Calu3 (cell line): Measurements from ENCODE around the gene CLDN16. TPM values are rescaled to one million over a fixed set of nuclear protein-coding genes. Genes with fewer than 3 reads are reported as not detected.

Experiments used
- BruUV-seq: library from RNA; stranded (reverse); fragments of 400-500 nt; replicated peaks from 2 replicates; lab custom pipeline; 2021; lab: Mats Ljungman, UMichigan
- CTCF ChIA-PET: fragments of 300-600 bp; sonication (Branson Sonifier 250); formaldehyde crosslinking; loops from one replicate; lab custom pipeline; 2022; ENCODE audit warnings: antibody characterized with exemption; lab: Charles Lee
- DNase-seq: peaks from one replicate; pipeline ENCODE4 v3.0.0; 2022
- H3K27ac Mint-ChIP-seq: one replicate; pipeline ENCODE4 v1.8.0; 2022; ENCODE audit warnings: mixed read lengths; ENCODE audit not compliant: unreplicated experiment
- H3K27me3 Mint-ChIP-seq: one replicate; pipeline ENCODE4 v1.8.0; 2022; ENCODE audit warnings: mixed read lengths; ENCODE audit not compliant: unreplicated experiment
- H3K36me3 Mint-ChIP-seq: one replicate; pipeline ENCODE4 v1.8.0; 2022; ENCODE audit warnings: mild to moderate bottlenecking, moderate library complexity, mixed read lengths; ENCODE audit not compliant: insufficient read depth, unreplicated experiment
- H3K4me1 Mint-ChIP-seq: one replicate; pipeline ENCODE4 v1.8.0; 2022; ENCODE audit warnings: mild to moderate bottlenecking, low read depth, mixed read lengths; ENCODE audit not compliant: unreplicated experiment
- H3K4me3 Mint-ChIP-seq: one replicate; pipeline ENCODE4 v1.8.0; 2022; ENCODE audit warnings: mild to moderate bottlenecking, low read depth, moderate library complexity, mixed read lengths; ENCODE audit not compliant: unreplicated experiment
- H3K9me3 Mint-ChIP-seq: one replicate; pipeline ENCODE4 v1.8.0; 2022; ENCODE audit warnings: low read depth, mixed read lengths; ENCODE audit not compliant: unreplicated experiment
- intact Hi-C: fragments of 100-400 bp; cut with micrococcal nuclease; formaldehyde crosslinking; loops from one replicate; pipeline ENCODE4 v1.10.0; 2022; ENCODE audit not compliant: unreplicated experiment
- total RNA-seq: library from RNA; stranded (reverse); gene quantifications from 2 replicates; pipeline ENCODE4 v1.2.3, GENCODE V29; 2022
- TF ChIP-seq, protein P1 (sequence below): fragments of 200-600 bp; IDR thresholded peaks from one replicate; pipeline ENCODE4 v1.8.0; 2022; ENCODE audit warnings: antibody characterized with exemption; ENCODE audit not compliant: unreplicated experiment

CLDN16 gene
- total RNA-seq, 1 experiment from 2014 or later: 2.9 TPM

DNA sequence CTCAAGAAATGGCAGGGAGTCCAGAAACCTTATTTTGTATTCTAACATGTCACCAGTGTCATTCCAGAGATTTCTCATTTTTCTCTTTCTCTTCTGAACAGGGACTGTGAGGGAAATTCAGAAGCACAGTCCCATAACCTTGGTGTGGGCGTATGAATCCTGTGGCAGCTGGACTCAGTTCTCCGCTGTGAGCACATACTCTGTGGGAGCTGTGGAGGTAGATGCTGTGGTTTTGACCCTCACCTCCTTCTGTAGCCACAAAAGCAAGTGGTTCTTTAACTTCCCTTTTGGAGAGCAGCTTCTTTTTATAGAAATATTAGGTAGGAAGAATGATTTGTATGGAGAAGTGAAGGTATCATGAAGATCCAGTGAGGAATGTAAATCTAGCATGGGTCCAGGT is 48.4 kb downstream of the CLDN16 start:
- Mint-ChIP-seq H3K4me1 (peaks cover 28% of the 10 kb centered on the region), H3K36me3 (no peaks in the 10 kb centered on the region), H3K27ac (no peak overlapping the region), H3K9me3 (peaks cover 13% of the 10 kb centered on the region), H3K4me3 (no peak overlapping the region), H3K27me3 (no peaks in the 10 kb centered on the region)
- intact Hi-C loops: no loop called here
- TF ChIP-seq, protein P1, sequence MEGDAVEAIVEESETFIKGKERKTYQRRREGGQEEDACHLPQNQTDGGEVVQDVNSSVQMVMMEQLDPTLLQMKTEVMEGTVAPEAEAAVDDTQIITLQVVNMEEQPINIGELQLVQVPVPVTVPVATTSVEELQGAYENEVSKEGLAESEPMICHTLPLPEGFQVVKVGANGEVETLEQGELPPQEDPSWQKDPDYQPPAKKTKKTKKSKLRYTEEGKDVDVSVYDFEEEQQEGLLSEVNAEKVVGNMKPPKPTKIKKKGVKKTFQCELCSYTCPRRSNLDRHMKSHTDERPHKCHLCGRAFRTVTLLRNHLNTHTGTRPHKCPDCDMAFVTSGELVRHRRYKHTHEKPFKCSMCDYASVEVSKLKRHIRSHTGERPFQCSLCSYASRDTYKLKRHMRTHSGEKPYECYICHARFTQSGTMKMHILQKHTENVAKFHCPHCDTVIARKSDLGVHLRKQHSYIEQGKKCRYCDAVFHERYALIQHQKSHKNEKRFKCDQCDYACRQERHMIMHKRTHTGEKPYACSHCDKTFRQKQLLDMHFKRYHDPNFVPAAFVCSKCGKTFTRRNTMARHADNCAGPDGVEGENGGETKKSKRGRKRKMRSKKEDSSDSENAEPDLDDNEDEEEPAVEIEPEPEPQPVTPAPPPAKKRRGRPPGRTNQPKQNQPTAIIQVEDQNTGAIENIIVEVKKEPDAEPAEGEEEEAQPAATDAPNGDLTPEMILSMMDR: no peak
- BruUV-seq: no TSS peak
- no peak for DNase-seq
- CTCF ChIA-PET: no interaction called here

DNA sequence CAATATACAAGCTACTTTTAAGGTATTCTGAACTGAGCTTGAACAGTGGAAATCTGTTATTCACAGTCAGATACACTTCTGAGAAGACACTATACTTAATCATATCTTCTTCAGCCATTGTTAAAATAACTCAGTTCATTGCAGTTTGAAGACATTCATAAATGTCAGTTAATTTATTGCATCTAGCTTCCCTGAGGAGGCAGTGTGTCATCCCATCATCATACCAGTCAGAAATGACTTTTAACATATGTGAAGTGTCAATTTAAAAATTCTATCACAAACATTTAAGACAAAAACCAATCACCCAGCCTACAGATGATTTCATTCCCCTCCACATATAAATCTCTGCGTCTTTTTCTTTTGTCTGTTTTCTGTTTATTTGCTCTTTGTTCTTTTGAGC is 54.3 kb downstream of the CLDN16 start:
- Mint-ChIP-seq H3K27me3 (no peaks in the 10 kb centered on the region), H3K4me3 (no peak overlapping the region), H3K36me3 (peaks cover 7% of the 10 kb centered on the region), H3K9me3 (no peaks in the 10 kb centered on the region), H3K27ac (no peak overlapping the region), H3K4me1 (peaks cover 37% of the 10 kb centered on the region)
- TF ChIP-seq, protein P1: no peak
- CTCF ChIA-PET: interaction anchor here (0.6 kb wide), 1 partner anchor 37 kb away, joined by 3 read pairs; no protein-coding TSS in a partner anchor
- no TSS peak for BruUV-seq
- intact Hi-C loops: loop anchor here (5.0 kb wide), 2 partner anchors 120 to 215 kb away; partner anchors contain the start of gene CLDN1
- DNase-seq: no peak

DNA sequence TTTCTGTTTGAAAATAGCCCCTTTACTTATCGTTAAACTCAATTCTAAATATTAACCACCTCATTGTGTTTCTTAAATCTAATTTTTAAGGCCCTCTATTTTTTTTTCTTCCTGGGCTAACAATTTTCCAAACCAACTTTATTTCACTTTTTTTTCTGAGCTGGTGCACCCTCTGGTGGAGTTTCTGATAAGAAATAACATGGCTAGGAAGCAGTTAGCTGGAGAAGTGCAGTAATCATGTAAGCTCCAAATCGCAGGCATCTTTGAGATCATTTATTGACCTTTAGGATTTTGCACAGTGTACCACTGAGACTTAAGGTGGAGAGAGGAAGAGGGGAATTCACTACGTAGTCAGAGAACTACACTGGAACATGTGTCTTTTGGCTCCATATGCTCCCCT is 55.3 kb downstream of the CLDN16 start:
- TF ChIP-seq, protein P1: peak; percentile 64
- no peaks in the 10 kb centered on the region for H3K27me3 Mint-ChIP-seq
- peak; percentile 48 for DNase-seq
- peaks cover 47% of the 10 kb centered on the region for H3K4me1 Mint-ChIP-seq
- BruUV-seq: no TSS peak
- no peak overlapping the region for H3K4me3 Mint-ChIP-seq
- no peaks in the 10 kb centered on the region for H3K9me3 Mint-ChIP-seq
- peaks cover 12% of the 10 kb centered on the region for H3K36me3 Mint-ChIP-seq
- intact Hi-C loops: loop anchor here (1.0 to 5.0 kb wide), 3 partner anchors 59 to 216 kb away; partner anchors contain the start of gene CLDN1
- peak overlapping the region; percentile 44 for H3K27ac Mint-ChIP-seq
- CTCF ChIA-PET: interaction anchor here (0.6 to 2.8 kb wide), 17 partner anchors 11 to 607 kb away, joined by 3 to 18 read pairs (median 4); partner anchors contain the start of genes CLDN1 and IL1RAP

DNA sequence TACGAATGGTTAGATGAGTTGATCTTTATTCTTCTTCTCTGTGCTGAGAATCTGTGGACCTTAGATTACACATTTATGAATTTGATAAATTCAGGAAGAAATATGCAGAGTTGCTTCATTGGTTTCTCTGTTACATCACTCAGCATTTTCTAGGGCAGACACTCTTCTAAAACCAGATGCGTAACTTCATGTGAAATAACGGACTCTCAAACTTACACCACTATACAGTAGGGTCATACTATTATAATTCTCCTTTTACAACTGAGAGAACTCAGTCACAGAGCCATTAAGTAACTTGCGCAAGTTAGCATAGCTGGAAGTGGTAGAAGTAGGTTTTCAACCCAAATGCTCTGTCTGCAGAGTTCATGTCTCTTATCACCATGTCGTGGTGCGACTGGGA is 56.0 kb downstream of the CLDN16 start:
- Mint-ChIP-seq H3K36me3 (peaks cover 12% of the 10 kb centered on the region), H3K27ac (peak overlapping the region; percentile 44), H3K4me3 (no peak overlapping the region), H3K27me3 (no peaks in the 10 kb centered on the region), H3K9me3 (no peaks in the 10 kb centered on the region), H3K4me1 (peaks cover 55% of the 10 kb centered on the region)
- CTCF ChIA-PET: interaction anchor here (0.5 to 2.8 kb wide), 12 partner anchors 12 to 485 kb away, joined by 3 to 17 read pairs (median 4); partner anchors contain the start of gene CLDN1
- intact Hi-C loops: loop anchor here (5.0 kb wide), 2 partner anchors 122 to 217 kb away; partner anchors contain the start of gene CLDN1
- TF ChIP-seq, protein P1: no peak
- DNase-seq: no peak
- no TSS peak for BruUV-seq
